GM12874 (cell line): ENCODE results near the gene GRB7.

Source experiments
- CTCF ChIP-seq: IDR thresholded peaks from 2 replicates; pipeline ENCODE4 v1.5.1; 2011; ENCODE audit warnings: low read depth, mild to moderate bottlenecking, control low read depth, low read length, moderate library complexity; ENCODE audit not compliant: insufficient read depth

Gene GRB7

GRCh38 chr17:39738983-39739884 is 1.5 kb downstream of the GRB7 start:
- TF ChIP-seq CTCF, result no peak

- no peak for TF ChIP-seq CTCF
These were observed 2.2 kb downstream of the GRB7 start for GRCh38 chr17:39739885-39740356.

GRCh38 chr17:39740357-39741111 is 2.8 kb downstream of the GRB7 start:
- TF ChIP-seq CTCF, result no peak

GRCh38 chr17:39742126-39742855 is 4.6 kb downstream of the GRB7 start:
- TF ChIP-seq CTCF, result no peak

GRCh38 chr17:39742856-39743436 is 5.2 kb downstream of the GRB7 start:
- no peak for TF ChIP-seq CTCF

- TF ChIP-seq CTCF, result no peak
These were observed 6.5 kb downstream of the GRB7 start for GRCh38 chr17:39744075-39744835.
